PFSK-1 (cell line): ENCODE measurements around the gene RCSD1.

Source experiments
- FOXP2 ChIP-seq: optimal IDR thresholded peaks from 2 replicates; pipeline ENCODE3; 2011; ENCODE audit warnings: borderline replicate concordance, control low read depth, inconsistent platforms; ENCODE audit not compliant: insufficient read depth; ENCODE audit errors: extremely low read length, extremely low read depth
- POLR2AphosphoS5 ChIP-seq: IDR thresholded peaks from 2 replicates; pipeline ENCODE4 v1.6.1; 2012; ENCODE audit warnings: low read depth, mild to moderate bottlenecking, control low read depth, low read length, moderate library complexity
- SIN3A ChIP-seq: IDR thresholded peaks from 2 replicates; pipeline ENCODE4 v1.6.1; 2012; ENCODE audit warnings: mild to moderate bottlenecking, low read length, moderate library complexity, borderline replicate concordance; ENCODE audit not compliant: insufficient read depth
- TAF1 ChIP-seq: IDR thresholded peaks from 2 replicates; pipeline ENCODE4 v1.6.1; 2012; ENCODE audit warnings: low read length, control low read depth, borderline replicate concordance; ENCODE audit not compliant: insufficient read depth
- TF ChIP-seq, protein P1 (sequence below), 2 experiments: IDR thresholded peaks; 2 replicates each; pipeline versions ENCODE4 v1.6.1 to v1.8.0; 2011 to 2012; ENCODE audit warnings: low read depth in 2 of 2, low read length in 2 of 2, control low read depth in 1 of 2, inconsistent platforms in 1 of 2, mild to moderate bottlenecking in 1 of 2, moderate library complexity in 1 of 2; ENCODE audit not compliant: insufficient read depth in 1 of 2

Gene RCSD1

DNA sequence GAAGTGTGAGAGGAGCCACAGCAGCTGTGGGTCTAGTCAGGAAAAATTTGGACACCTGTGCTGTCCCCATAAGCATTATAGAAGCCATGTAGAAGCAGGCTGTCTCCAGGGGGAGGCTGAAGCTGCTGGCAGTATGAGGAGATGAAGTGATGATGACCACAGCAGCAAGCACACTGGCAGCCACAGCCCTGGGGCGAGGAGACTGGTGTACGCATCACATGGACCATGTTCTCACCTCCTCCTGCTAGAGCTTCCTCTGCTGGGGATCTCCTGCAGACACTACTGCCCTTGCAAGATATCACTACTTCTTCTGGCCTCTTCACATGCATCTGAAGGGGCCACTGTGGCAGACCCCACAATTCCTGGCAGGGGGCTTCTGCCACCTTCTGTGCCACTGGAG, 42.7 kb upstream of the RCSD1 start:
- no peak for TF ChIP-seq TAF1
- no peak for TF ChIP-seq SIN3A
- TF ChIP-seq FOXP2 = no peak
- TF ChIP-seq, protein P1, sequence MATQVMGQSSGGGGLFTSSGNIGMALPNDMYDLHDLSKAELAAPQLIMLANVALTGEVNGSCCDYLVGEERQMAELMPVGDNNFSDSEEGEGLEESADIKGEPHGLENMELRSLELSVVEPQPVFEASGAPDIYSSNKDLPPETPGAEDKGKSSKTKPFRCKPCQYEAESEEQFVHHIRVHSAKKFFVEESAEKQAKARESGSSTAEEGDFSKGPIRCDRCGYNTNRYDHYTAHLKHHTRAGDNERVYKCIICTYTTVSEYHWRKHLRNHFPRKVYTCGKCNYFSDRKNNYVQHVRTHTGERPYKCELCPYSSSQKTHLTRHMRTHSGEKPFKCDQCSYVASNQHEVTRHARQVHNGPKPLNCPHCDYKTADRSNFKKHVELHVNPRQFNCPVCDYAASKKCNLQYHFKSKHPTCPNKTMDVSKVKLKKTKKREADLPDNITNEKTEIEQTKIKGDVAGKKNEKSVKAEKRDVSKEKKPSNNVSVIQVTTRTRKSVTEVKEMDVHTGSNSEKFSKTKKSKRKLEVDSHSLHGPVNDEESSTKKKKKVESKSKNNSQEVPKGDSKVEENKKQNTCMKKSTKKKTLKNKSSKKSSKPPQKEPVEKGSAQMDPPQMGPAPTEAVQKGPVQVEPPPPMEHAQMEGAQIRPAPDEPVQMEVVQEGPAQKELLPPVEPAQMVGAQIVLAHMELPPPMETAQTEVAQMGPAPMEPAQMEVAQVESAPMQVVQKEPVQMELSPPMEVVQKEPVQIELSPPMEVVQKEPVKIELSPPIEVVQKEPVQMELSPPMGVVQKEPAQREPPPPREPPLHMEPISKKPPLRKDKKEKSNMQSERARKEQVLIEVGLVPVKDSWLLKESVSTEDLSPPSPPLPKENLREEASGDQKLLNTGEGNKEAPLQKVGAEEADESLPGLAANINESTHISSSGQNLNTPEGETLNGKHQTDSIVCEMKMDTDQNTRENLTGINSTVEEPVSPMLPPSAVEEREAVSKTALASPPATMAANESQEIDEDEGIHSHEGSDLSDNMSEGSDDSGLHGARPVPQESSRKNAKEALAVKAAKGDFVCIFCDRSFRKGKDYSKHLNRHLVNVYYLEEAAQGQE (IDR thresholded peaks at IDR 0.05; ENCODE audit: insufficient read depth in 1 of 2, low read depth in 2 of 2, low read length in 2 of 2) = no peak
- no peak for TF ChIP-seq POLR2AphosphoS5

DNA sequence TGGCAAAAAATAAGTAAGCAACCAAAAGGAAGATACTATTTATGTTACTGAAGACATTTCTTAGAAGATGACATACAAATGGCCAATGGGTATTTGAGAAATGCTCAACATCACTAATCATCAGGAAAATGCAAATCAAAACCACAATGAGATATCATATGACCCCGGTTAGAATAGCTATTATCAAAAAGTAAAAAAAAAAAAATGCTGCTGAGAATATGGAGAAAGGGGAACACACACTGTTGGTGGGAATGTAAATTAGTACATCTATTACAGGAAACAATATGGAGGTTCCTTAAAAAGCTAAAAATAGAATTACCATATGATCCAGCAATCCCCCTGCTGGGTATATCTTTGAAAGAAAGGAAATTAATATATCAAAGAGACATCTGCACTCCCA, 42.2 kb upstream of the RCSD1 start:
- TF ChIP-seq TAF1 (no peak), POLR2AphosphoS5 (no peak), SIN3A (no peak), FOXP2 (no peak)
- TF ChIP-seq, protein P1 (IDR thresholded peaks at IDR 0.05; ENCODE audit: insufficient read depth in 1 of 2, low read depth in 2 of 2, low read length in 2 of 2) = no peak

DNA sequence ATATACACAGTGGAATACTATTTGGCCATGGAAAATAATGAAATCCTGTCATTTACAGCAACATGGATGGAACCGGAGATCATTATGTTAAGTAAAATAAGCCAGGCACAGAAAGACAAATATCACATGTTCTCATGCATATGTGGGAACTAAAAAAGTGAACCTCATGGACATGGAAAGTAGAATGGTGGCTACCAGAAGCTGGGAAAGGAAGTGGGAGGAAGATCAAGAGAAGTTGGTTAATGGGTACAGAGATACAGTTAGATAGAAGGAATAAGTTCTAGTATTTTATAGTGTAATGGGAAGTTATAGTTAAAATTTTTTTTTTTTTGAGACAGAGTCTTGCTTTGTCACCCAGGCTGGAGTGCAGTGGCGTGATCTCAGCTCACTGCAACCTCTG, 41.7 kb upstream of the RCSD1 start:
- no peak for TF ChIP-seq TAF1
- TF ChIP-seq SIN3A = no peak
- TF ChIP-seq, protein P1 (IDR thresholded peaks at IDR 0.05; ENCODE audit: insufficient read depth in 1 of 2, low read depth in 2 of 2, low read length in 2 of 2) = no peak
- TF ChIP-seq FOXP2 = no peak
- no peak for TF ChIP-seq POLR2AphosphoS5

DNA sequence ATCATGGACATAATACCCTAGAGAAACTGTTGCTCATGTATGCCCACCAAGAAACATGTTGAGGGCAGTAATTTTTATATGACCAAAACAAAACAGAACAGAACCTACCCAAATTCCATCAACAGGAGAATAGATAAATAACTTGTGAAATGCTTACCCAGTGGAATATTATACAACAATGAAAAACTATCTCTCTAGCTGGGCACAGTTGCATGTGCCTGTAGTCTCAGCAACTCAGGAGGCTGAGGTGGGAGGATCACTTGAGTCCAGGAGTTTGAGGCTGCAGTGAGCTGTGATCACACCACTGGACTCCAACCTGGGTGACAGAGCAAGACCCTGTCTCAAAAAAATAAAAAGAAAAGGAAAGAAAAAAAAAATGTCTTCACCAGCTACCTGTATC, 37.6 kb upstream of the RCSD1 start:
- TF ChIP-seq SIN3A (no peak), TAF1 (no peak), POLR2AphosphoS5 (no peak), FOXP2 (no peak)
- TF ChIP-seq, protein P1 (IDR thresholded peaks at IDR 0.05; ENCODE audit: insufficient read depth in 1 of 2, low read depth in 2 of 2, low read length in 2 of 2) = no peak

DNA sequence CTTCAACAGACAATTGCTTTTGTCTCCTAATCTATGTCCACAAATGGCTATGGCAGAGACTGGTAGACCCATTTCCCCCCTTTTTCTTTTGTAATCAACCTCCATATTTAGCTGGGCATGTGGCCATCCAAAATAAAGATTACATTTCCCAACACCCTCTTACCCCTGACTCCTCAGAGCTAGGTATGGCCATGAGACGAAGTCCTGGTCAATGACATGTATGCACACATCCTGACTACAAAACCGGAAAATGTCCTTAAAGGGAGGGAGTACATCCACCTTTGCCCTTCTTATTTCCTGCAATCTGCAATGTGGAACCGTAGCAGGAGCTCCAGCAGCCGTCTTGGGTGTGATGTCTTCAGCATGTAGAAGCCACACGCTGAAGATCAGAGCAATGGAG, 36.2 kb upstream of the RCSD1 start:
- TF ChIP-seq FOXP2 (no peak), SIN3A (no peak), TAF1 (no peak), POLR2AphosphoS5 (no peak)
- TF ChIP-seq, protein P1 (IDR thresholded peaks at IDR 0.05; ENCODE audit: insufficient read depth in 1 of 2, low read depth in 2 of 2, low read length in 2 of 2) = no peak
